ENCODE data around the gene SEMA4D.
A peak's percentile ranks its signal among the peaks of the same experiment; 100 is the strongest.
"Not testable (repeated sequence)": the region's sequence is repeated elsewhere in the genome, so short reads cannot be mapped to it uniquely, and the experiment has no call there.

The SEMA4D gene

GRCh38 chr9:89347651-89348050 is 150.3 kb downstream of the SEMA4D start:
- DNase-seq, result no peak

GRCh38 chr9:89346696-89347095 is 151.2 kb downstream of the SEMA4D start:
- no peak for DNase-seq

- DNase-seq, result no peak
Observed at GRCh38 chr9:89345476-89345875, 152.4 kb downstream of the SEMA4D start.

- not testable (repeated sequence) for DNase-seq
Observed at GRCh38 chr9:89343812-89344211, 154.1 kb downstream of the SEMA4D start.

GRCh38 chr9:89342948-89343347 is 155.0 kb downstream of the SEMA4D start:
- DNase-seq, result no peak

GRCh38 chr9:89342213-89342612 is 155.7 kb downstream of the SEMA4D start:
- DNase-seq, result no peak

GRCh38 chr9:89340332-89340731 is 157.6 kb downstream of the SEMA4D start:
- DNase-seq, result no peak

- no peak for DNase-seq
Observed at GRCh38 chr9:89339807-89340206, 158.1 kb downstream of the SEMA4D start.

- DNase-seq, result no peak
Observed at GRCh38 chr9:89330513-89330912, 167.4 kb downstream of the SEMA4D start.

- DNase-seq, result no peak
Observed at GRCh38 chr9:89329917-89330316, 168.0 kb downstream of the SEMA4D start.

GRCh38 chr9:89328064-89328463 is 169.8 kb downstream of the SEMA4D start:
- DNase-seq, result no peak

- DNase-seq, result no peak
Observed at GRCh38 chr9:89325733-89326132, 172.2 kb downstream of the SEMA4D start.

GRCh38 chr9:89323390-89323789 is 174.5 kb downstream of the SEMA4D start:
- no peak for DNase-seq

GRCh38 chr9:89319015-89319905 is 178.7 kb downstream of the SEMA4D start:
- no peak for DNase-seq

- peak; percentile 86 for DNase-seq
Observed at GRCh38 chr9:89318123-89319014, 179.5 kb downstream of the SEMA4D start, which contains the start of gene SECISBP2. TSS of gene SECISBP2 (plus strand) at chr9:89318500. CDS start at chr9:89318577, 77 bp downstream.

- no peak for DNase-seq
Observed at GRCh38 chr9:89317282-89317681, 180.6 kb downstream of the SEMA4D start.

- DNase-seq, result no peak
Observed at GRCh38 chr9:89315482-89315881, 182.4 kb downstream of the SEMA4D start.

- no peak for DNase-seq
Observed at GRCh38 chr9:89314955-89315354, 183.0 kb downstream of the SEMA4D start.

- DNase-seq, result no peak
Observed at GRCh38 chr9:89313842-89314241, 184.1 kb downstream of the SEMA4D start.

GRCh38 chr9:89312222-89312571 is 185.7 kb downstream of the SEMA4D start:
- no peak for DNase-seq

GRCh38 chr9:89311346-89312221 is 186.3 kb downstream of the SEMA4D start:
- no peak for DNase-seq
